HepG2 (cell line): ENCODE data around the gene ATRN. TPM values are rescaled to one million over a fixed set of nuclear protein-coding genes. Genes with fewer than 3 reads are reported as not detected.

ENCODE experiments used
- ATF4 ChIP-seq, 2 experiments: fragments of 450-650 bp in 1 of 2; sonication (generic) in 1 of 2; formaldehyde crosslinking; IDR thresholded peaks; 2 replicates each; pipeline versions ENCODE4 v1.5.0 to v1.8.0; 2020 to 2022; ENCODE audit warnings: mild to moderate bottlenecking in 1 of 2, missing genetic modification reagents in 1 of 2
- CBX5 ChIP-seq: sonication (generic); formaldehyde crosslinking; IDR thresholded peaks from 2 replicates; pipeline ENCODE4 v1.4.0; 2020; ENCODE audit warnings: missing genetic modification reagents, borderline replicate concordance
- CCDC6 ChIP-seq: sonication (generic); formaldehyde crosslinking; IDR thresholded peaks from 2 replicates; pipeline ENCODE4 v1.8.1; 2022; ENCODE audit warnings: mild to moderate bottlenecking, missing genetic modification reagents, moderate library complexity
- FOXK2 ChIP-seq: fragments of 450-650 bp; IDR thresholded peaks from 2 replicates; pipeline ENCODE4 v1.6.1; 2016
- FOXM1 ChIP-seq: sonication (generic); formaldehyde crosslinking; IDR thresholded peaks from 2 replicates; pipeline ENCODE4 v1.5.0; 2020; ENCODE audit warnings: missing genetic modification reagents
- GPN1 ChIP-seq: sonication (generic); formaldehyde crosslinking; IDR thresholded peaks from 2 replicates; pipeline ENCODE4 v1.5.1; 2020; ENCODE audit warnings: missing genetic modification reagents, borderline replicate concordance
- NFIB ChIP-seq: sonication (generic); formaldehyde crosslinking; IDR thresholded peaks from 2 replicates; pipeline ENCODE4 v1.9.0; 2021; ENCODE audit warnings: missing genetic modification reagents, mild to moderate bottlenecking, borderline replicate concordance
- PAF1 ChIP-seq: IDR thresholded peaks from 2 replicates; pipeline ENCODE4 v1.6.1; 2016; ENCODE audit warnings: missing genetic modification reagents, missing compliant biosample characterization
- RBM22 ChIP-seq: fragments of 200-400 bp; formaldehyde crosslinking; optimal IDR thresholded peaks from 2 replicates; pipeline ENCODE3; 2017; ENCODE audit warnings: mild to moderate bottlenecking, low read length, moderate library complexity
- RFXAP ChIP-seq: sonication (generic); formaldehyde crosslinking; IDR thresholded peaks from 2 replicates; pipeline ENCODE4 v1.4.0; 2020; ENCODE audit warnings: missing genetic modification reagents, borderline replicate concordance
- YY1 ChIP-seq: IDR thresholded peaks from 2 replicates; pipeline ENCODE4 v1.6.1; 2011; ENCODE audit warnings: low read length, low read depth, moderate library complexity, mild to moderate bottlenecking; ENCODE audit not compliant: insufficient read depth, insufficient replicate concordance
- ZC3H13 ChIP-seq: sonication (generic); formaldehyde crosslinking; IDR thresholded peaks from 2 replicates; pipeline ENCODE4 v1.8.1; 2023; ENCODE audit warnings: mild to moderate bottlenecking, missing genetic modification reagents, moderate library complexity
- ZNF549 ChIP-seq: sonication (generic); formaldehyde crosslinking; IDR thresholded peaks from 2 replicates; pipeline ENCODE4 v1.5.0; 2020; ENCODE audit warnings: missing genetic modification reagents
- ZNF639 ChIP-seq: conservative IDR thresholded peaks from 2 replicates; pipeline ENCODE4 v1.6.1; 2018; ENCODE audit warnings: missing genetic modification reagents
- ZNF670 ChIP-seq: sonication (generic); formaldehyde crosslinking; IDR thresholded peaks from 2 replicates; pipeline ENCODE4 v1.8.0; 2022; ENCODE audit warnings: mild to moderate bottlenecking, missing genetic modification reagents, borderline replicate concordance
- polyA plus RNA-seq, 8 experiments: library from polyadenylated mRNA; depleted of rRNA in 3 of 8; stranded (reverse) in 7 of 8; unstranded in 1 of 8; fragments of >200 nt; fragmentation: Illumina TruSeq in 4 of 8; extraction: Trizol in 4 of 8; gene quantifications; 2 replicates each; pipeline versions ENCODE4 v1.2.1 to v1.2.3, GENCODE V29; 2011 to 2016; ENCODE audit warnings: low read depth in 4 of 8, missing spikeins in 1 of 8, mixed read lengths in 1 of 8; ENCODE audit not compliant: insufficient read depth in 1 of 8
- total RNA-seq, 5 experiments: library from RNA; depleted of rRNA; stranded (reverse); fragments of >200 nt; fragmentation: Illumina TruSeq; extraction: Trizol; gene quantifications; 2 replicates each; pipeline ENCODE4 v1.2.3, GENCODE V29; 2016; ENCODE audit warnings: low read depth in 1 of 5
- TF ChIP-seq, protein P1 (sequence below): sonication (generic); formaldehyde crosslinking; IDR thresholded peaks from 2 replicates; pipeline ENCODE4 v1.4.0; 2020; ENCODE audit warnings: low read depth, mild to moderate bottlenecking, missing genetic modification reagents
- TF ChIP-seq, protein P2 (sequence below): sonication (generic); formaldehyde crosslinking; IDR thresholded peaks from 2 replicates; pipeline ENCODE4 v1.5.0; 2020; ENCODE audit warnings: mild to moderate bottlenecking, missing genetic modification reagents
- TF ChIP-seq, protein P3 (sequence below): IDR thresholded peaks from 2 replicates; pipeline ENCODE4 v1.6.1; 2016; ENCODE audit warnings: missing genetic modification reagents, missing compliant biosample characterization
- TF ChIP-seq, protein P4 (sequence below): sonication (generic); formaldehyde crosslinking; IDR thresholded peaks from 2 replicates; pipeline ENCODE4 v1.4.0; 2020; ENCODE audit warnings: missing genetic modification reagents

ATRN gene
- total and polyA plus RNA-seq, 2 of the 13 experiments (the other 11 are each of a cell fraction or from before 2014, with no cell fraction given): 44.2 to 81.1 TPM

DNA sequence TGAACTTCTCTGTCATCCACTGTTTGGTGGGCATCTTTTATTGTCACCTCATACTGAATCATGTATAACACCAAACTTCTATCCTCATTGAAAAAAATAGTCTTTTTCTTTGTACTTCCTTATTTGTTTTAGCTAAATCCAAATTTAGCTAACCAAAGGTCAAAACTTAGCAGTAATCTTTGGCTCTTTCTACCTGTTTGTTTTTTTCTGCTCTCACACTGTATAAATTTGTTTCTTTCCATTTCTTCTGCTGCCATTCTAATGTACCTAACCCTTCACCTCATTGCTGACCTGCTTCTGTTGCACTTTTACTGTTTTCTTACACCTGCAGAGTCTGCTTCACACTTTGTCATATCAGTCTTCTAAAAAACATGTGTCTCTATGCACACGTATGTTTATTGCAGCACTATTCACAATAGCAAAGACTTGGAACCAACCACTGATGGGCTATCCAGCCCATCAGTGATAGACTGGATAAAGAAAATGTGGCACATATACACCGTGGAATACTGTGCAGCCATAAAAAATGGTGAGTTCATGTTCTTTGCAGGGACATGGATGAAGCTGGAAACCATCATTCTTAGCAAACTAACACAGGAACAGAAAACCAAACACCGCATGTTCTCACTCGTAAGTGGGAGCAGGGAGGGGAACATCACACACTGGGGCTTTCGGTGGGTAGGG lies 7.2 kb downstream of the ATRN start (continued):
- TF ChIP-seq, protein P1, sequence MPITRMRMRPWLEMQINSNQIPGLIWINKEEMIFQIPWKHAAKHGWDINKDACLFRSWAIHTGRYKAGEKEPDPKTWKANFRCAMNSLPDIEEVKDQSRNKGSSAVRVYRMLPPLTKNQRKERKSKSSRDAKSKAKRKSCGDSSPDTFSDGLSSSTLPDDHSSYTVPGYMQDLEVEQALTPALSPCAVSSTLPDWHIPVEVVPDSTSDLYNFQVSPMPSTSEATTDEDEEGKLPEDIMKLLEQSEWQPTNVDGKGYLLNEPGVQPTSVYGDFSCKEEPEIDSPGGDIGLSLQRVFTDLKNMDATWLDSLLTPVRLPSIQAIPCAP (CRISPR knock-in tag): no peak
- TF ChIP-seq, protein P2, sequence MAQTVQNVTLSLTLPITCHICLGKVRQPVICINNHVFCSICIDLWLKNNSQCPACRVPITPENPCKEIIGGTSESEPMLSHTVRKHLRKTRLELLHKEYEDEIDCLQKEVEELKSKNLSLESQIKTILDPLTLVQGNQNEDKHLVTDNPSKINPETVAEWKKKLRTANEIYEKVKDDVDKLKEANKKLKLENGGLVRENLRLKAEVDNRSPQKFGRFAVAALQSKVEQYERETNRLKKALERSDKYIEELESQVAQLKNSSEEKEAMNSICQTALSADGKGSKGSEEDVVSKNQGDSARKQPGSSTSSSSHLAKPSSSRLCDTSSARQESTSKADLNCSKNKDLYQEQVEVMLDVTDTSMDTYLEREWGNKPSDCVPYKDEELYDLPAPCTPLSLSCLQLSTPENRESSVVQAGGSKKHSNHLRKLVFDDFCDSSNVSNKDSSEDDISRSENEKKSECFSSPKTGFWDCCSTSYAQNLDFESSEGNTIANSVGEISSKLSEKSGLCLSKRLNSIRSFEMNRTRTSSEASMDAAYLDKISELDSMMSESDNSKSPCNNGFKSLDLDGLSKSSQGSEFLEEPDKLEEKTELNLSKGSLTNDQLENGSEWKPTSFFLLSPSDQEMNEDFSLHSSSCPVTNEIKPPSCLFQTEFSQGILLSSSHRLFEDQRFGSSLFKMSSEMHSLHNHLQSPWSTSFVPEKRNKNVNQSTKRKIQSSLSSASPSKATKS (CRISPR knock-in tag): no peak
- TF ChIP-seq CCDC6 (CRISPR knock-in tag) (no peak), ZNF549 (no peak), GPN1 (CRISPR knock-in tag) (no peak), RBM22 (no peak), ZC3H13 (CRISPR knock-in tag) (no peak), YY1 (no peak), ZNF639 (CRISPR knock-in tag) (no peak), CBX5 (CRISPR knock-in tag) (no peak), FOXK2 (no peak), FOXM1 (CRISPR knock-in tag) (no peak), PAF1 (no peak), RFXAP (no peak), NFIB (no peak), ATF4 (CRISPR knock-in tag; IDR thresholded peaks at IDR 0.05) (no peak), ZNF670 (CRISPR knock-in tag) (no peak)
- TF ChIP-seq, protein P3, sequence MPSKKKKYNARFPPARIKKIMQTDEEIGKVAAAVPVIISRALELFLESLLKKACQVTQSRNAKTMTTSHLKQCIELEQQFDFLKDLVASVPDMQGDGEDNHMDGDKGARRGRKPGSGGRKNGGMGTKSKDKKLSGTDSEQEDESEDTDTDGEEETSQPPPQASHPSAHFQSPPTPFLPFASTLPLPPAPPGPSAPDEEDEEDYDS (CRISPR knock-in tag): peak; percentile 24; the same call in 1 of the 2 replicates
- TF ChIP-seq, protein P4, sequence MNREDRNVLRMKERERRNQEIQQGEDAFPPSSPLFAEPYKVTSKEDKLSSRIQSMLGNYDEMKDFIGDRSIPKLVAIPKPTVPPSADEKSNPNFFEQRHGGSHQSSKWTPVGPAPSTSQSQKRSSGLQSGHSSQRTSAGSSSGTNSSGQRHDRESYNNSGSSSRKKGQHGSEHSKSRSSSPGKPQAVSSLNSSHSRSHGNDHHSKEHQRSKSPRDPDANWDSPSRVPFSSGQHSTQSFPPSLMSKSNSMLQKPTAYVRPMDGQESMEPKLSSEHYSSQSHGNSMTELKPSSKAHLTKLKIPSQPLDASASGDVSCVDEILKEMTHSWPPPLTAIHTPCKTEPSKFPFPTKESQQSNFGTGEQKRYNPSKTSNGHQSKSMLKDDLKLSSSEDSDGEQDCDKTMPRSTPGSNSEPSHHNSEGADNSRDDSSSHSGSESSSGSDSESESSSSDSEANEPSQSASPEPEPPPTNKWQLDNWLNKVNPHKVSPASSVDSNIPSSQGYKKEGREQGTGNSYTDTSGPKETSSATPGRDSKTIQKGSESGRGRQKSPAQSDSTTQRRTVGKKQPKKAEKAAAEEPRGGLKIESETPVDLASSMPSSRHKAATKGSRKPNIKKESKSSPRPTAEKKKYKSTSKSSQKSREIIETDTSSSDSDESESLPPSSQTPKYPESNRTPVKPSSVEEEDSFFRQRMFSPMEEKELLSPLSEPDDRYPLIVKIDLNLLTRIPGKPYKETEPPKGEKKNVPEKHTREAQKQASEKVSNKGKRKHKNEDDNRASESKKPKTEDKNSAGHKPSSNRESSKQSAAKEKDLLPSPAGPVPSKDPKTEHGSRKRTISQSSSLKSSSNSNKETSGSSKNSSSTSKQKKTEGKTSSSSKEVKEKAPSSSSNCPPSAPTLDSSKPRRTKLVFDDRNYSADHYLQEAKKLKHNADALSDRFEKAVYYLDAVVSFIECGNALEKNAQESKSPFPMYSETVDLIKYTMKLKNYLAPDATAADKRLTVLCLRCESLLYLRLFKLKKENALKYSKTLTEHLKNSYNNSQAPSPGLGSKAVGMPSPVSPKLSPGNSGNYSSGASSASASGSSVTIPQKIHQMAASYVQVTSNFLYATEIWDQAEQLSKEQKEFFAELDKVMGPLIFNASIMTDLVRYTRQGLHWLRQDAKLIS (CRISPR knock-in tag): no peak
